8988T (cell line): ENCODE results near the gene PRPF6.
"Not testable (repeated sequence)": the region's sequence is repeated elsewhere in the genome, so short reads cannot be mapped to it uniquely, and the experiment has no call there.

Experiments used
- DNase-seq: peaks from one replicate; pipeline ENCODE4 v3.0.0; 2011

Gene PRPF6

GRCh38 chr20:64012385-64013154 lies 31.6 kb downstream of the PRPF6 start:
- not testable (repeated sequence) for DNase-seq

GRCh38 chr20:64015635-64016034 lies 34.7 kb downstream of the PRPF6 start:
- DNase-seq: no peak

GRCh38 chr20:64021124-64021975 lies 40.4 kb downstream of the PRPF6 start:
- DNase-seq: no peak

GRCh38 chr20:64022671-64023360 lies 41.9 kb downstream of the PRPF6 start:
- no peak for DNase-seq

GRCh38 chr20:64023361-64024140 lies 42.6 kb downstream of the PRPF6 start:
- DNase-seq: no peak

GRCh38 chr20:64024141-64024990 lies 43.4 kb downstream of the PRPF6 start:
- no peak for DNase-seq

GRCh38 chr20:64025101-64025825 lies 44.3 kb downstream of the PRPF6 start:
- no peak for DNase-seq

GRCh38 chr20:64025826-64026412 lies 45.0 kb downstream of the PRPF6 start:
- DNase-seq: no peak

GRCh38 chr20:64027981-64028685 lies 47.2 kb downstream of the PRPF6 start:
- no peak for DNase-seq

GRCh38 chr20:64029293-64030117 lies 48.6 kb downstream of the PRPF6 start:
- DNase-seq: no peak

- DNase-seq: no peak
Measured at GRCh38 chr20:64030371-64031134, 49.6 kb downstream of the PRPF6 start.

GRCh38 chr20:64031822-64032314 lies 50.9 kb downstream of the PRPF6 start:
- no peak for DNase-seq

- no peak for DNase-seq
Measured at GRCh38 chr20:64032706-64033624, 52.0 kb downstream of the PRPF6 start.

GRCh38 chr20:64033981-64034493 lies 53.1 kb downstream of the PRPF6 start:
- no peak for DNase-seq

- no peak for DNase-seq
Measured at GRCh38 chr20:64035066-64035932, 54.4 kb downstream of the PRPF6 start.

- DNase-seq: no peak
Measured at GRCh38 chr20:64035933-64036345, 55.0 kb downstream of the PRPF6 start, which contains the start of gene C20orf204. Gene C20orf204, plus strand, starts transcription at chr20:64036182. Its CDS starts 142 bp downstream, at chr20:64036324.
